Adipocyte (in vitro differentiated cells): Measurements from ENCODE around the gene CPED1.
"Not testable (repeated sequence)": the region's sequence is repeated elsewhere in the genome, so short reads cannot be mapped to it uniquely, and the experiment has no call there.

Experiments
- DNase-seq: peaks from one replicate; pipeline ENCODE4 v3.0.0-alpha.2; 2015; ENCODE audit warnings: low read depth
- H3K27me3 ChIP-seq: replicated peaks from 2 replicates; pipeline ENCODE4 v1.7.0; 2013; ENCODE audit warnings: mild to moderate bottlenecking, low read length, moderate library complexity; ENCODE audit not compliant: control insufficient read depth, insufficient read depth
- H3K36me3 ChIP-seq: 2 replicates; pipeline ENCODE4 v1.7.0; 2013; ENCODE audit warnings: low read length, mild to moderate bottlenecking, moderate library complexity; ENCODE audit not compliant: control insufficient read depth, insufficient read depth, severe bottlenecking
- H3K4me1 ChIP-seq: 2 replicates; pipeline ENCODE4 v1.7.0; 2013; ENCODE audit warnings: mild to moderate bottlenecking, low read length, moderate library complexity; ENCODE audit not compliant: control insufficient read depth, insufficient read depth
- H3K4me3 ChIP-seq: 2 replicates; pipeline ENCODE4 v1.7.0; 2013; ENCODE audit warnings: mild to moderate bottlenecking, low read length, moderate library complexity
- H3K9ac ChIP-seq: 2 replicates; pipeline ENCODE4 v1.7.0; 2013; ENCODE audit warnings: mild to moderate bottlenecking, low read length, moderate library complexity
- H3K9me3 ChIP-seq: 2 replicates; pipeline ENCODE4 v1.7.0; 2013; ENCODE audit warnings: mild to moderate bottlenecking, low read length, moderate library complexity; ENCODE audit not compliant: control insufficient read depth

The CPED1 gene

DNA sequence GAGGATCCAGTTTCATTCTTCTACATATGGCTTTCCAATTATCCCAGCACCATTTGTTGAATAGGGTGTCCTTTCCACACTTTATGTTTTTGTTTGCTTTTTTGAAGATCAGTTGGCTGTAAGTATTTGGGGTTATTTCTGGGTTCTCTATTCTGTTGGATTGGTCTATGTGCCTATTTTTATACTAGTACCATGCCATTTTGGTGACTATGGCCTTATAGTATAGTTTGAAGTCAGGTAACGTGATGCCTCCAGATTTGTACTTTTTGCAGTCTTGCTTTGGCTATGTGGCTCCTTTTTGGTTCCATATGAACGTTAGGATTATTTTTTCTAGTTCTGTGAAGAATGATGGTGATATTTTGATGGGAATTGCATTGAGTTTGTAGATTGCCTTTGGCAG is 48.8 kb downstream of the CPED1 start:
- DNase-seq, H3K9me3 ChIP-seq, H3K9ac ChIP-seq, H3K36me3 ChIP-seq, H3K27me3 ChIP-seq, H3K4me3 ChIP-seq: not testable (repeated sequence)
- H3K4me1 ChIP-seq: peaks cover 15% of the 10 kb centered on the region

DNA sequence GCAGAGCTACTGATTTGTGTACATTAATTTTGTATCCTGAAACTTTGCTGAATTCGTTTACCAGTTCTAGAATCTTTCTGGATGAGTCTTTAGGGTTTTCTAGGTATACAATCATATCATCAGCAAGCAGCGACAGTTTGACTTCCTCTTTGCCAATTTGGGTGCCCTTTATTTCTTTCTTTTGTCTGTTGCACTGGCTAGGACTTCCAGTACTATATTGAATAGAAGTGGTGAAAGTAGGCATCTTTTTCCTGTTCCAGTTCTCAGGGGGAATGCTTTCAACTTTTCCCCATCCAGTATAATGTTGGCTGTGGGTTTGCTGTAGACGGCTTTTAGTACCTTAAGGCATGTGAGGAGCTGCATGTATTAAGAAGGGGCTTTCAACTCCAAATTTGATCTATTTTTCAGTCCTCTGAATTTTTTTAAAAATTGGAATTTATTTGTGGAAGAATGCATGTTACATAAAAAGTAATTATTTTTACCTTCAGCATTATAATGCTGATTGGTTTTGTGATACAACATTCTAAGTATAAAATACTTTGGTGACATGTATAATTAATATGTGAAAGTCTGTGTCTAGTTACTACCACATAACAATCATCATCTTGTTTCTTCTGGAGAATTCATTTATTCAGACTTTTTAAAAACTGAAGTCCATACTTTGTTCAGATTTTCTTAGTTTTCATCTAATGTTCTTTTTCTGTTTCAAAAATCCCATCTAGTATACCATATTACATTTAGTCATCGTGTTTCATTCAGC is 49.6 kb downstream of the CPED1 start:
- Histone ChIP-seq H3K27me3 (no peaks in the 10 kb centered on the region), H3K9ac (no peak overlapping the region), H3K4me3 (no peak overlapping the region), H3K4me1 (peaks cover 9% of the 10 kb centered on the region), H3K9me3 (no peaks in the 10 kb centered on the region), H3K36me3 (no peaks in the 10 kb centered on the region)
- DNase-seq: no peak

DNA sequence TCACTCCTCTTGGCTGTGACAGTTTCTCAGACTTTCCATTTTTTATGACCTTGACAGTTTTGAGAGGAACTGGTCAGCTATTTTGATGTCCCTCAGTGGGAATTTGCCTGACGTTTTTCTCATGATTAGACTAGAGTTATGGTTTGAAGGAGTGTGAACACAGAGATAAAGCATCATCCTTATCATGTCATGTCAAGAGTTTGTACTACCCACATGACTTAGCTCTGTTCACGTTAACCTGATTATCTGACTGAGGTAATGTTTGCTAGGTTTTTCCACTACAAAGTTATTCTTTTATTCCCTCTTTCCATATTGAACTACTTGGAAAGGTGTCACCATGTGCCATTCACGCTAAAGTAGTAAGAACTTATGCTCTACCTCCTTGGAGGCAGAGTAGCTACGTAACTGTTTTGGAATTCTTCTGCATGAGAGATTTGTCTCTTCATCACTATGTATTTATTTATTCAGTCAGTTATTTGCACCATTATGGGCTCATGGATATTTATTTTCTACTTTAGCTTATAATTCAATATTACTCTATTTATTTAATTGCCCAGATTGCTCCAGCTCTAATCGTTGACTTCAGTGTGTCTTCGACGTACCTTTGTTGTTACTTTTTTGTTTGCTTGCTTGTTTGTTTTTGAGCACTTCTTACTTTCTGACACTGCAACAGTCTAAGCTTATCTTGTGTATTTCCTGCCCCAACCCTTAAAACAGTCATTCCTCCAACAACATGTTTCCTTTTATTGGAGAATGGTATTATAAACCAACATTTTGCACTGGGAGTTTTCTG is 50.4 kb downstream of the CPED1 start:
- Histone ChIP-seq H3K9ac (no peak overlapping the region), H3K9me3 (no peaks in the 10 kb centered on the region), H3K4me1 (peaks cover 9% of the 10 kb centered on the region), H3K27me3 (no peaks in the 10 kb centered on the region), H3K4me3 (no peak overlapping the region), H3K36me3 (no peaks in the 10 kb centered on the region)
- no peak for DNase-seq

DNA sequence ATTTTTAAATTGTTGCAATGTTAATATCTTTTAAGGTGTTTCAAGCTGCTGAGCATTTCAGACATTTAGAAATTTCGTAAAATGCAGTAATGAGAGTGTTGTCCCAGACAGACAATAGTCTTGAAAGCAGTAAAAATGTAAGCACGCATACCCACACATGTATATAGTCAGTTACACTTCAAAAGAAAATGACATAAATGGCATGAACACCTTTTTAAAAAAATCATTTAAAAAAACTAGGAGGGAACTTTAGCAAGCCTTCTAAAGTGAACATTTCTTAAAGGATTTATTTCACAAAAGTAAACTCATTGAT is 51.0 kb downstream of the CPED1 start:
- Histone ChIP-seq H3K4me1 (peaks cover 11% of the 10 kb centered on the region), H3K27me3 (no peaks in the 10 kb centered on the region), H3K9me3 (no peaks in the 10 kb centered on the region), H3K9ac (no peak overlapping the region), H3K36me3 (no peaks in the 10 kb centered on the region), H3K4me3 (no peak overlapping the region)
- no peak for DNase-seq

DNA sequence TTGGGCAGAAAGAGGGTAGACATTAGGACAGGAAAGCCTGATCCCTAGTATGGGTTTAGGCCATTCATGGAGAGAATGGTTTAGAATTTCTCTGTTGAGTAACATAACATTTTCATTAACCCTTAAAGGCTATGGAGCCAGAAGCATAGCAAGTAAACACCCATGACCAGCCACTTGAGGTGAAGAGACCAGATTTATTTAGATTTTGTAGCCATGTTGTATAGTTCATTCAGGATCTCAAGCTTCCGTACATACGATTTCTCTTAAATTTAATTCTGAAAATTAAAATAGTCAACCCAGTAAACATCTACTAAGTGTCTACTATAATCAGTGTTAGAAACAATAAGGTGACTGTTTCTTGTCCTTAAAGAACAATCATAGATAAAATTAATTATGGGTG is 51.5 kb downstream of the CPED1 start:
- H3K4me1 ChIP-seq: peaks cover 11% of the 10 kb centered on the region
- no peaks in the 10 kb centered on the region for H3K27me3 ChIP-seq
- no peaks in the 10 kb centered on the region for H3K36me3 ChIP-seq
- H3K4me3 ChIP-seq: no peak overlapping the region
- H3K9me3 ChIP-seq: no peaks in the 10 kb centered on the region
- no peak for DNase-seq
- H3K9ac ChIP-seq: no peak overlapping the region

DNA sequence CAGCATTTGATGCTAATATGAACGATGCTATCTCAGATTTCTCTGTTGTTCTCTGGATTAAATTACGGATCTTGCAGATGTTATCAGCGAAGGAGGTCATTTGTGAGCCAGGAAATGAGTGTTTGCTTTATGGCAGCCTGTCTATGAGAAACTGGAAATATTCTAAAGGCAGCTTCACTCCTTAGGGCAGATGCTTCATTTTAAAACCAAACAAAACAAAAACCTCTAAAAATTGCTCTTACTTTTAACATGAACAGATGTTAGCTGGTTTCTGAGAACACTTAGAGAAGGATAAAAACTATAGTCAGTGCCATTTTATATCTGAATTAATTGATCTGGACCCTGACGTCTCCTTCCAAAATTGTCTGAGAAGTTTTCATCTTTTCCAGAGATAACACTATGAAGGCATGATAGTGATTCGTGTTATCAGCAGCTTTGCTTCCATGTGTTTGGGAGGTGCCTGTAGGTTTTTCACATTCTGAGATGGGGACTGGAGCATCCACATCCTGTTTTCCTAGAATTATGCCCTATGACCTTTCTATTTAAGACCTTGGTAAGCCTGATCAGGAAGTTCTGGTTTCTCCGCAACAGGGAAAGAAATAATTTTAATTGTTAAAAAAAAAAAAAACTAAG is 53.1 kb downstream of the CPED1 start:
- H3K9me3 ChIP-seq: no peaks in the 10 kb centered on the region
- H3K27me3 ChIP-seq: no peaks in the 10 kb centered on the region
- peak overlapping the region; percentile 45 for H3K9ac ChIP-seq
- H3K4me3 ChIP-seq: peak overlapping the region; percentile 25
- peak; percentile 50 for DNase-seq
- H3K4me1 ChIP-seq: peaks cover 19% of the 10 kb centered on the region
- no peaks in the 10 kb centered on the region for H3K36me3 ChIP-seq

DNA sequence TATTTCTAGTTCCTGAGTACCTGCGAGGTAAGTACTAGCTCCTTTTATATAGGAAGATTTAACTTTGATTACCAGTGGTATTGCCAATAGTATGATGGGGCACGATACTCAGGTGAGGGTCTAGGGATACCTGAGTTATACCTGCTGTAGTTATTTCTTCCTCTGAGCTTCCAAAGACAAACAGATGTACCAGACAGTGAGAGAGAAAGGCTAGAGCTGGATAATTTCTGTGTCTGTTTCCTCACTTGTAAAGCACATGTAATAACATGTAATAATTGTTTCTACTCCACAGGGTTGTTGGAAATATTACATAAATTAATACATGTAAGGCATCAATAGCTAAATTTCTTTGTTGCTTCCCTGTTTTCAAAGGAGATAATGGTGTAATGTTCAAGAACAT is 53.7 kb downstream of the CPED1 start:
- H3K36me3 ChIP-seq: no peaks in the 10 kb centered on the region
- H3K4me1 ChIP-seq: peaks cover 19% of the 10 kb centered on the region
- DNase-seq: no peak
- no peaks in the 10 kb centered on the region for H3K27me3 ChIP-seq
- H3K4me3 ChIP-seq: no peak overlapping the region
- no peaks in the 10 kb centered on the region for H3K9me3 ChIP-seq
- no peak overlapping the region for H3K9ac ChIP-seq

DNA sequence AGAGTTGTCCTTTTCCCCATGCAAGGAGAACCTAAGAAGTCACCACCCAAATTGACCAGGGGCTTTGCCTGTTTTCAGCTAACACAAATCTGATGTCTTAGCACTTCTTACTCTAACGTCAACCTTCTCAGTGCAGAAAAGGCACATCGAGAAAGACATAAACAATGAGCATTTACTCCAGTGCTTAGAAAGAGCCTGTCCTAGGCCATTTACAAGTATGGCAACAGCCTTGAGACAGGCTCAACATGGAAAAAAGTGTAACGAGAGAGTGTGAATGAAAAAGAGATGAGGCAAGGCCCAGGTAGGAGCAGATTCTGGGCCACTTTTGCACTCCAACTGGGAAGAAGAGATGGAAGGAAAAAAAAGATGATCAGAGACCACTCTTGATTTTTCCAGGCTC is 54.4 kb downstream of the CPED1 start:
- no peak for DNase-seq
- Histone ChIP-seq H3K9me3 (no peaks in the 10 kb centered on the region), H3K36me3 (peaks cover 2% of the 10 kb centered on the region), H3K4me1 (peaks cover 19% of the 10 kb centered on the region), H3K4me3 (no peak overlapping the region), H3K9ac (no peak overlapping the region), H3K27me3 (no peaks in the 10 kb centered on the region)

DNA sequence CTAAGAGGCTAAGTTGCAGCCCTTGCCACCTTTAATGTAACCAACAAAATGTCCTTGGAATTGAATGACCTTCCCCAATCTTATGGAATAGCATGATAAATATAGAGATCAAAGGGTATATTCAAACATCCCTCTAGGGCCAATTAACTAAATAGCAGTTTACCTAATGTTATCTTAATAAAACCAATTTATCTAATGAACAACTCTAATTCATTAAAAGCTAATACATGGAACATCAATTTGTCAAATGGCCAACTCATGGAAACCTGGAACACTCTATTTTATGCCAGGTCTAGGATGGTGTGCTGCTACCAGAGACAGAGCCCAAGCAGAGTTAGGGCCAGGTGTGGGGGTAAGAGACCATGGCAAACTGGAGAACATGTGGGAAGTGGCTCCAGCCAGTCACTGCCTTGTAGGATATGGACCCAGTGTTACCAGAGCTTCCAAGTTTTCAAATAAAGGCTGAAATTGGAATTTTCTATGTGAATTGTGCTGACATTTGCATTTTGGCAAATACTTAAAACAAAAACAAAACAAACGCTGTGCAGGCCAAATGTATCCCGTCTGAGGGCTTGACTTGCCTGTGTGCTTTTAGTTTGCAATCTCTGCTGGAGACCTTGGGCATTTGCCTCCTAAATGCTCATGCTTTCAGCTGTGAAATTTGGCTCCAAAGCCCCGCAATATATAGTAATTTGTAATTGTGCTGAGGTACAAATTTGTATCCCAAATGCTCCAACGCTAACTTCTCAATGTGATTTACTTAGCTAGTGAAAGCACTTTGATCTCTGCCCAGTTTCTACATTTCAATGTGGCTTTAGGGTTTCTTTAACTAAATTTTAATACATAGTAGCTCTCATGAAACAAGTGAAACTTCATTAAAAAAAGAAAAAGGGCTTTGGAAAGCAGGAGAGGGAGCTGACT is 55.1 kb downstream of the CPED1 start:
- DNase-seq: no peak
- no peak overlapping the region for H3K9ac ChIP-seq
- no peaks in the 10 kb centered on the region for H3K27me3 ChIP-seq
- H3K9me3 ChIP-seq: no peaks in the 10 kb centered on the region
- H3K36me3 ChIP-seq: peaks cover 8% of the 10 kb centered on the region
- no peak overlapping the region for H3K4me3 ChIP-seq
- H3K4me1 ChIP-seq: peaks cover 19% of the 10 kb centered on the region

DNA sequence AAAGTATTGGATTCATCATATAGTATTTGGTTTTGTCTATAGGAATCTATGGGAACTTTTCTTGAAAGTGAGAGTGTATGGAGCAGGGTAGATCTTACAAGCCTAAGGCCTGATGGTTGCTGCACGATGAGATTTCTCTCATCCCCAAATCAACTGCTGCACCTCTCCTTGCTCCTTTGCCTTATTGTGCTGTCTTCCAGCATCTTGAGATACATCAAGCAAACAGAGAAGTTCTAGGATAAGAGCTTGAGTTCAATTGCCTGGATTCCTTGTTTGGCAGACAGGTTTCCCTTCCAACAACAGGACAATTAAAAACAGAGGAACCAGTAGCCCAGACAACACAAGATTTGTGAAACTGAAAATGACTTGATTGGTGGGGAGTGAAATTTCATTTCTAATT is 56.6 kb downstream of the CPED1 start:
- H3K27me3 ChIP-seq: no peaks in the 10 kb centered on the region
- H3K4me3 ChIP-seq: no peak overlapping the region
- H3K4me1 ChIP-seq: peaks cover 29% of the 10 kb centered on the region
- no peak for DNase-seq
- H3K9ac ChIP-seq: no peak overlapping the region
- peaks cover 8% of the 10 kb centered on the region for H3K36me3 ChIP-seq
- H3K9me3 ChIP-seq: no peaks in the 10 kb centered on the region

DNA sequence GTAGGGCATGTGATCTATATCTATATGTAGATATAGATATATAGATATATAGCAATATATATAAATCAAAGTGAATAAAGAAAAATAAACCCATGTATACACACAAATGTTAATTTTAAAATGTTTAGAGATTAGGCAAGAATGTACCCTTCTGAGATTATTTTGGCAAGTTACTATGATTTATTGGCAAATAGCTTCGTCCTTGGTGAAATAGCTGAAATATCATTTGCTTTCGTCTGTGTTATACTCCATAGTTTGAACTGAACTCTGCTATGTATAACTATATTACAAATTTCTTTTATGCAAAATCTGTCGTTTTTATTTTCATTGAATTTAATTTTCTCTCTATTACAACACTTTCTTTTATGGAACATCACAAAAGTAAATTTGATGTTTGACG is 57.5 kb downstream of the CPED1 start:
- DNase-seq: no peak
- Histone ChIP-seq H3K9ac (no peak overlapping the region), H3K4me1 (peaks cover 31% of the 10 kb centered on the region), H3K9me3 (no peaks in the 10 kb centered on the region), H3K4me3 (no peak overlapping the region), H3K36me3 (peaks cover 8% of the 10 kb centered on the region), H3K27me3 (no peaks in the 10 kb centered on the region)
